Esophagus muscularis mucosa (tissue), 4 donors: ENCODE results near the gene ENG. TPM values are rescaled to one million over a fixed set of nuclear protein-coding genes. Genes with fewer than 3 reads are reported as not detected.
A peak's percentile ranks its signal among the peaks of the same experiment; 100 is the strongest.

Experiments
- DNase-seq: peaks from one replicate; pipeline ENCODE4 v3.0.0-alpha.2; 2017; ENCODE audit errors: extremely low spot score
- H3K27ac ChIP-seq, 4 donors: fragments of 200-600 bp; sonication (generic); replicated peaks in 1 of 4; 1 replicate in 3 of 4; 2 replicates in 1 of 4; pipeline ENCODE4 v1.5.1; 2016 to 2019; ENCODE audit warnings: mild to moderate bottlenecking in 1 of 4
- H3K27me3 ChIP-seq, 4 donors: fragments of 200-600 bp; sonication (generic); one replicate each; pipeline versions ENCODE4 v1.5.1 to v1.6.0; 2016 to 2019
- H3K36me3 ChIP-seq, 4 donors: fragments of 200-600 bp; sonication (generic); one replicate each; pipeline ENCODE4 v1.5.1; 2016 to 2019
- H3K4me1 ChIP-seq, 4 donors: fragments of 200-600 bp; sonication (generic); one replicate each; pipeline ENCODE4 v1.5.1; 2016 to 2019
- H3K4me3 ChIP-seq, 4 donors: fragments of 200-600 bp; sonication (generic); 1 replicate in 2 of 4; 2 replicates in 2 of 4; pipeline ENCODE4 v1.5.1; 2016 to 2019; ENCODE audit warnings: mild to moderate bottlenecking in 4 of 4, moderate library complexity in 1 of 4
- H3K9me3 ChIP-seq, 4 donors: fragments of 200-600 bp; sonication (generic); 1 replicate in 3 of 4; 2 replicates in 1 of 4; pipeline ENCODE4 v1.5.1; 2016 to 2019
- EP300 ChIP-seq: sonication (generic); formaldehyde crosslinking; IDR thresholded peaks from one replicate; pipeline ENCODE4 v1.6.1; 2017; ENCODE audit warnings: antibody characterized with exemption
- POLR2A ChIP-seq: fragments of 450-650 bp; IDR thresholded peaks from one replicate; pipeline ENCODE4 v1.6.1; 2017; ENCODE audit warnings: antibody characterized with exemption, moderate library complexity, mild to moderate bottlenecking, low read depth
- POLR2AphosphoS5 ChIP-seq, 2 donors: sonication (generic); formaldehyde crosslinking; IDR thresholded peaks; one replicate each; pipeline ENCODE4 v1.6.1; 2017; ENCODE audit warnings: antibody characterized with exemption in 2 of 2
- WGBS: methylation state at CpG from one replicate; pipeline ENCODE4 v1.1.5; 2018; 5-methylcytosine and 5-hydroxymethylcytosine counted together
- intact Hi-C: fragments of 100-400 bp; cut with DNase I; formaldehyde crosslinking; loops from one replicate; pipeline ENCODE4 v1.15.1; 2023
- total RNA-seq, 4 donors: library from RNA; depleted of rRNA; stranded (reverse); fragments of >200 nt; gene quantifications; one replicate each; pipeline versions ENCODE4 v1.1.0 to v1.2.1, GENCODE V29; 2016
- TF ChIP-seq, protein P1 (sequence below), 3 experiments: fragments of 200-600 bp in 2 of 3; fragments of 450-650 bp in 1 of 3; sonication (generic) in 2 of 3; IDR thresholded peaks; one replicate each; pipeline ENCODE4 v1.5.1; 2017 to 2019; ENCODE audit warnings: antibody characterized with exemption in 3 of 3, mild to moderate bottlenecking in 2 of 3, moderate library complexity in 1 of 3

ENG gene
- total RNA-seq, 4 donors from 2014 or later, result 36.5 to 91.2 (median 78.3) TPM

DNA sequence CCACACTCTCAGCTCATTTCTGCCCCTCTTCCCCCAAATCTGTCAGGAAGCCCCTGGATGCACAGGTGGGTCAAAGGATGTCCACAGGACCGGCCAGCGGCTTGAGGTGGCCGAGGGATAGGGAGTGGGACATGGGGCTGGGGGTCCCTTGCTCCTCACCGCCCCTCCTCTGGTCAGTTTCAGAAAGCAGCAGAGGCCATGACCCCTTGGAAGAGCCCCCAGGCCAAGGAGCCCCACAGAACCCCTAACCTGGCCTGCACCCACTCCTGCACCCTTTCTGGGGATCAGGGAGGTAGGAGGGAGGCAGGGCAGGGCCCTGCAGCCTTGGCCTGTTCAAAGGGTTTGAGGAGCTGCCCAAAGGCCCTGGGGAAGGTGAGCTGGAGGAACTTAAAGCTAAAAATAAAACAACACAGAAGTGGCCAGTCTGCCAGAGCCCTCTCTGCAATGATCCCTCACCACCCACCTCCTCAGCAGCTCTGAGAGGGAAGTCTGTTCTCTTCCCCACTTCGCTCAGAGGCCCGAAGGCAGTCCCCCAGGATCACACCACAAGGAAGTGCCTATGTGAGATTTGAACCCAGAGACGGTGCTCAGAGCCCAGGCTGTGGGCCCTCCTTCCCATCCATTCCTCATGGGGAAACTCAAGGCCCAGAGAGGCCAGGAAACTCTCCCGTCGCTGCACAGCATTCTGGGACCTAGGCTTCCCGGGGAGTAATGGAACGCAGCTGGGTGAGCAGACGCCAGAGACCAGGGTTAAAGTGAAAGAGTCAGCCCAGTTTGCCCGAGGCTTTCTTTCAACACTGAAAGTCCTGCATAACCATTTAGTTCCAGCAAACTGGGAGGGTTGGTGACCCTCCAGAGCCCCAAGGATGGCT lies 910 bp downstream of the ENG start:
- peaks cover 0 to 8% (median 6%) of the 10 kb centered on the region in 4 donors for H3K9me3 ChIP-seq
- H3K4me3 ChIP-seq, result peak overlapping the region; percentile 58 to 75 (median 67)
- peaks cover 0 to 50% (median 1%) of the 10 kb centered on the region in 4 donors for H3K36me3 ChIP-seq
- TF ChIP-seq POLR2AphosphoS5 (IDR thresholded peaks at IDR 0.05), result no peak
- no peak for TF ChIP-seq POLR2A
- TF ChIP-seq EP300, result no peak
- TF ChIP-seq, protein P1, sequence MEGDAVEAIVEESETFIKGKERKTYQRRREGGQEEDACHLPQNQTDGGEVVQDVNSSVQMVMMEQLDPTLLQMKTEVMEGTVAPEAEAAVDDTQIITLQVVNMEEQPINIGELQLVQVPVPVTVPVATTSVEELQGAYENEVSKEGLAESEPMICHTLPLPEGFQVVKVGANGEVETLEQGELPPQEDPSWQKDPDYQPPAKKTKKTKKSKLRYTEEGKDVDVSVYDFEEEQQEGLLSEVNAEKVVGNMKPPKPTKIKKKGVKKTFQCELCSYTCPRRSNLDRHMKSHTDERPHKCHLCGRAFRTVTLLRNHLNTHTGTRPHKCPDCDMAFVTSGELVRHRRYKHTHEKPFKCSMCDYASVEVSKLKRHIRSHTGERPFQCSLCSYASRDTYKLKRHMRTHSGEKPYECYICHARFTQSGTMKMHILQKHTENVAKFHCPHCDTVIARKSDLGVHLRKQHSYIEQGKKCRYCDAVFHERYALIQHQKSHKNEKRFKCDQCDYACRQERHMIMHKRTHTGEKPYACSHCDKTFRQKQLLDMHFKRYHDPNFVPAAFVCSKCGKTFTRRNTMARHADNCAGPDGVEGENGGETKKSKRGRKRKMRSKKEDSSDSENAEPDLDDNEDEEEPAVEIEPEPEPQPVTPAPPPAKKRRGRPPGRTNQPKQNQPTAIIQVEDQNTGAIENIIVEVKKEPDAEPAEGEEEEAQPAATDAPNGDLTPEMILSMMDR (IDR thresholded peaks at IDR 0.05), result no peak
- WGBS, result 63% methylated on average over 9 of the region's 13 CpGs
- peak overlapping the region; percentile 68 to 86 (median 83) for H3K27ac ChIP-seq
- intact Hi-C loops, result no loop called here
- peaks cover 0 to 8% (median 0%) of the 10 kb centered on the region in 4 donors for H3K27me3 ChIP-seq
- DNase-seq, result no peak
- peaks cover 38 to 61% (median 57%) of the 10 kb centered on the region in 4 donors for H3K4me1 ChIP-seq

DNA sequence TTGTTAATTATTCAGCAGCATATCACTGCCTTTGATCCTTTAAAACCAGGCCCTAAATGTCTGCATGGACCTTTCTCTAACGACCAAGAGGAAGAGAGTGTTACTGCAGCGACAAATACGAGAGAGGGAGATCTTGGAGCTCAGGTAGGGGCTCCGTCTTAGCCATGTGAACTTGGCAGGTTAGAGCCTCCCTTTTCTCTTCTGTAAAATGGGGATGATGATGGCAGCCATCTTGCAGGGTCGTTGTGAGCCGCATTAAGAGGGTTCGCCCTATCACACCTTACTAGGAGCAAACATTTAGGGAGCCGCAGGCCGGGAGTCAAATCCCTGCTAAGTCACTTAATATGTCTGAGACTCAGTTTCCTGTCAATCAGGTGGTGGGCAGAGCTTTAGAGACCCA lies 1.6 kb downstream of the ENG start:
- H3K4me3 ChIP-seq, result peak overlapping the region; percentile 58 to 75 (median 67)
- TF ChIP-seq POLR2A (no peak), POLR2AphosphoS5 (IDR thresholded peaks at IDR 0.05) (no peak), EP300 (no peak)
- TF ChIP-seq, protein P1 (IDR thresholded peaks at IDR 0.05), result no peak
- DNase-seq, result no peak
- peaks cover 0 to 57% (median 1%) of the 10 kb centered on the region in 4 donors for H3K36me3 ChIP-seq
- peaks cover 31 to 60% (median 50%) of the 10 kb centered on the region in 4 donors for H3K4me1 ChIP-seq
- H3K9me3 ChIP-seq, result peaks cover 0 to 8% (median 6%) of the 10 kb centered on the region in 4 donors
- H3K27me3 ChIP-seq, result peaks cover 0 to 8% (median 0%) of the 10 kb centered on the region in 4 donors
- 91% methylated on average over 8 of the region's 9 CpGs for WGBS
- intact Hi-C loops, result no loop called here
- H3K27ac ChIP-seq, result peak overlapping the region; percentile 68 to 86 (median 83)

DNA sequence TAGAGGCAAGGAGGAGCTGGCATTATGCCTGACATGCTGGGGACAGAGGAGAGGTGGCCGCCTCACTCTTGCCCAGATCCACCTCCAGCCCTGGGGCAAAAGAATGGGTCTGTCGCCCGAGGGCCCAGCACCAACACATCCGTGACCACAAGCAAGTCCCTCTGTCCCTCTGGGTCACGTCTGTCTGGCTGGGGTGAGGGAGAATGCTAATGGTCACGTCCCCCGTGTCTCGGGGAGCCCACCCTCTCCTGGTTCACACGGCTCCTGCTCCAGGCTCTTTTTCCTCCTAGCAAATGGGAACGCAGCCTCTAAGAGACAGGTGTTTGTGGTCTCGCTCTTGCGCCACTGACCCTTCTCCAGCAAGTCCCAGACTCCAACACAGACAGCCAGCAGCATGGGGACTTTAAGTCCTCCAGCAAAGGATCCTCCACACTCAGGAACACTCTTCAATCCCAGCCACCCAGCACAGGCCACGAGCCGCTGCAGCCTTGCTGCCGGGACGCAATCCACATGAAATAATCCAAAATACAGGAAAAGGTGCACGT lies 4.1 kb downstream of the ENG start:
- H3K27ac ChIP-seq, result peak overlapping the region in 2 of 4 donors; percentile 27 to 33
- H3K27me3 ChIP-seq, result peaks cover 0 to 8% (median 0%) of the 10 kb centered on the region in 4 donors
- DNase-seq, result no peak
- no peak for TF ChIP-seq POLR2A
- TF ChIP-seq, protein P1 (IDR thresholded peaks at IDR 0.05), result no peak
- TF ChIP-seq EP300, result no peak
- TF ChIP-seq POLR2AphosphoS5 (IDR thresholded peaks at IDR 0.05), result no peak
- 91% methylated on average over 17 of the region's 17 CpGs for WGBS
- intact Hi-C loops, result no loop called here
- H3K4me3 ChIP-seq, result peak overlapping the region; percentile 58 to 75 (median 67)
- H3K9me3 ChIP-seq, result peaks cover 0 to 8% (median 6%) of the 10 kb centered on the region in 4 donors
- peaks cover 0 to 62% (median 1%) of the 10 kb centered on the region in 4 donors for H3K36me3 ChIP-seq
- H3K4me1 ChIP-seq, result peaks cover 22 to 66% (median 55%) of the 10 kb centered on the region in 4 donors

DNA sequence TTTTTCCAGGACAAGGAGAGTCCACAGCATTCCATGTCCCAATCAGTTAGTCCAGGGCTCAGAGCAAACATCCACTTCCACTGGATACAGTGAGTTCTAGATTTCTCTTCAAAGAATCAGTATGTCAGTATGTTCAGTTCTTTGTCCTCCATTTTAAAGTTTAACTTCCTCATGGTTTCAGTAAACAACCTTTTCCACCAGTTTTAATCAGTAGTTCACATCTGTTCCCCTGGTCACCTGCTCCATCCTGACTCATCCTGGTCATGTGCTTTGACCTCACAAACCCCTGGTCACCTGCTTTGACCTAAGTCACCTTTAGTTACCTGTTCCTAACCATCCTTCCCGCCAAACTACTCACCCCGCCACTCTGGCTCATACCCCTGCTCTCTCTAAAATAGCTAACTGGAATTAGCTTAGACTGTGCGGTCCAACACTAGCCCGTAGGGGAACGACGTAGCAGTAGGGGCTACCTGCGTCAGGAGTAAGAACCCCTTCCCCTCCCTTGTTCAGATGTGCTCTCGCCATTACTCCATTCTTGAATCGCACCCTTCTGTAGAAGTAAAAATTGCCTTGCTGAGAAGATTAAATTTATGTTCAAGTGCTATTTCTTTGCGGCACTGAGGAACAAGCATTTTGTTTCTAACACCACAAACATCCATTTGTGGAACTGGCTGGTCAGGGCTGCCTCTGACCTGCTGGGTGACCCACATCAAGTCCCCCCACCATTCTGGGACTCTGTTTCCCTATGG lies 5.5 kb downstream of the ENG start:
- H3K4me1 ChIP-seq, result peaks cover 24 to 67% (median 54%) of the 10 kb centered on the region in 4 donors
- peaks cover 0 to 63% (median 1%) of the 10 kb centered on the region in 4 donors for H3K36me3 ChIP-seq
- H3K9me3 ChIP-seq, result peaks cover 0 to 8% (median 6%) of the 10 kb centered on the region in 4 donors
- no peak for DNase-seq
- H3K27me3 ChIP-seq, result no peaks in the 10 kb centered on the region
- peak overlapping the region in 1 of 4 donors; percentile 75 for H3K27ac ChIP-seq
- WGBS, result 84% methylated on average over 10 of the region's 10 CpGs
- peak overlapping the region in 1 of 4 donors; percentile 67 for H3K4me3 ChIP-seq
- TF ChIP-seq POLR2A, result no peak
- TF ChIP-seq EP300, result no peak
- no peak for TF ChIP-seq POLR2AphosphoS5 (IDR thresholded peaks at IDR 0.05)
- TF ChIP-seq, protein P1 (IDR thresholded peaks at IDR 0.05), result no peak
- intact Hi-C loops, result no loop called here
